Activated naive CD8-positive, alpha-beta T cell treated with anti-CD3 and anti-CD28 coated beads, Interleukin-2, amount 10 ng/mL, durations not matched to agents 7 days and 5 days (primary cell): ENCODE results near the gene MASP2. TPM values are rescaled to one million over a fixed set of nuclear protein-coding genes. Genes with fewer than 3 reads are reported as not detected.
"Not testable (repeated sequence)": the region's sequence is repeated elsewhere in the genome, so short reads cannot be mapped to it uniquely, and the experiment has no call there.

Experiments used
- ATAC-seq: fragments of 150-1000 bp; cut with Tn5 transposase; one replicate; pipeline ENCODE4 v1.10.0; 2021; ENCODE audit warnings: low read depth, moderate library complexity
- POLR2A ChIA-PET: fragments of 350-600 bp; sonication (Branson Sonifier 250); formaldehyde crosslinking; loops from one replicate; lab custom pipeline; 2021; ENCODE audit warnings: antibody characterized with exemption; lab: Charles Lee
- DNase-seq: peaks from one replicate; pipeline ENCODE4 v3.0.0; 2021
- H3K27ac Mint-ChIP-seq: one replicate; pipeline ENCODE4 v1.8.0; 2022; ENCODE audit warnings: mild to moderate bottlenecking, mixed read lengths
- H3K27me3 Mint-ChIP-seq: one replicate; pipeline ENCODE4 v1.8.0; 2022; ENCODE audit warnings: mild to moderate bottlenecking, moderate library complexity, mixed read lengths
- H3K36me3 Mint-ChIP-seq: one replicate; pipeline ENCODE4 v1.8.0; 2021; ENCODE audit warnings: mild to moderate bottlenecking, mixed read lengths
- H3K4me1 Mint-ChIP-seq: one replicate; pipeline ENCODE4 v1.8.0; 2021; ENCODE audit warnings: mixed read lengths
- H3K4me3 Mint-ChIP-seq: one replicate; pipeline ENCODE4 v1.8.0; 2022; ENCODE audit warnings: mild to moderate bottlenecking, moderate library complexity, mixed read lengths
- H3K9me3 Mint-ChIP-seq: one replicate; pipeline ENCODE4 v1.8.0; 2021; ENCODE audit warnings: mixed read lengths
- total RNA-seq, 2 experiments: library from RNA; stranded (reverse); gene quantifications; one replicate each; pipeline ENCODE4 v1.2.3, GENCODE V29; 2021

The MASP2 gene
- total RNA-seq, 2 experiments from 2014 or later, result not detected

DNA sequence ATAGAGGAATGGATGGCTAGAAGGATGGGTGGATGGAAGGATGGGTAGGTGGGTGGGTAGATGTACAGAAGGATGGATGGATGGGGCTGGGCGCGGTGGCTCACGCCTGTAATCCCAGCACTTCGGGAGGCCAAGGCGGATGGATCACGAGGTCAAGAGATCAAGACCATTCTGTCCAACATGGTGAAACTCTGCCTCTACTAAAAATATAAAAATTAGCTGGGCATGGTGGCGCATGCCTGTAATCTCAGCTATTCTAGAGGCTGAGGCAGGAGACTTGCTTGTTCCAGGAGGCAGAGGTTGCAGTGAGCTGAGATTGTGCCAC lies 7.0 kb downstream of the MASP2 start:
- H3K27me3 Mint-ChIP-seq, H3K27ac Mint-ChIP-seq, ATAC-seq, H3K4me1 Mint-ChIP-seq, H3K9me3 Mint-ChIP-seq, H3K4me3 Mint-ChIP-seq, DNase-seq, H3K36me3 Mint-ChIP-seq: not testable (repeated sequence)
- POLR2A ChIA-PET, result interaction anchor here (0.7 kb wide), 1 partner anchor 13 kb away, joined by 5 read pairs; no protein-coding TSS in a partner anchor

DNA sequence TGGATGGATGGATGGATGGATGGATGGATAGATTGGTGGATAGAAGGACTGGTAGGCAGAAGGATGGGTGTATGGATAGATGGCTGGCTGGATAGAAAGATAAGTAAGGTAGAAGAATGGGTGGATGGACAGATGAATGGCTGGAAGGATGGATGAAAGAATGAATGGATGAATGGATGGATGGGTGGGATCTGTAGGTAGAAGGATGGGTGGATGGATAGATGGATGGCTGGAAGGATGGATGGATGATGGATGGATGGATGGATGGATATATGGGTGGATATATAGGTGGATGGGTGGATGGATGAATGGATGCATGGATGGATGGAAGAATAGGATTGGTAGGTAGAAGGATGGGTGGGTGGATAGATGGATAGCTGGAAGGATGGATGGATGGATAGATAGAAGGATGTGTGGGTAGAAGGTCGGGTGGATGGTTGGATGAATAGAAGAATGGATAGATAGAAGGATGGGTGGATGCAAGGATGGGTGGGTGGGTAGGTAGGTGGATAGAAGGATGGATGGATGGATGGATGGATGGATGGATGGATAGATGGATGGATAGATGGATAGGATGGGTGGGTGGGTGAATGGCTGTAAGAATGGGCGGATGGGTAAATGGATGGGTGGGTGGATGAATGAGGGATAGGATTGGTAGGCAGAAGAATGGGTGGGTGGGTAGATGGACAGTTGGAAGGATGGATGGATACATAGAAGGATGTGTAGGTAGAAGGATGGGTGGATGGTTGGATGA lies 7.5 kb downstream of the MASP2 start:
- Mint-ChIP-seq H3K27ac (no peak overlapping the region), H3K4me1 (peaks cover 8% of the 10 kb centered on the region), H3K36me3 (no peaks in the 10 kb centered on the region), H3K9me3 (no peaks in the 10 kb centered on the region), H3K4me3 (no peak overlapping the region), H3K27me3 (no peaks in the 10 kb centered on the region)
- ATAC-seq (no peak), DNase-seq (no peak)
- POLR2A ChIA-PET, result interaction anchor here (0.7 kb wide), 1 partner anchor 12 kb away, joined by 5 read pairs; no protein-coding TSS in a partner anchor

DNA sequence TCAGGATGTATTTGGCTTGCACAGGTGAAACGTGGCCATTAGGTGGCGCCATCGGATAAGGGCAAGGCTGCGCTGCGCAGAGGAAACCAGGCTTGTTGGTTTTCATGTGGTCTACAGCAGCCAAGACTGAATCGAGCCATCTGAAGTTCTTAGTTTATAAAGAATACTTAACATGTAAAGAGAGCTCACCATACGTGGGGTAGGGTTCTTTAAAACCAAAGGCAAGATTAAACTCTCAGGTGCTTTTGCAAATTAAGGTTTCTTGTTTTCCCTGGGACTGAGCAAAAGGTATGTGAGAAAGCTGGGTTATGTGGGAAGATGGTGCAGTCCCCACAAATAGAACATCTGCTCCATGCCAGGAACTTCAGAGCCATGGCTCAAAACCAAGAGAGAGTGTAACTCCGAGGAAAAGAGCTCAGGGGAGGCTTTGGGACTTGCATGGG lies 9.3 kb downstream of the MASP2 start:
- DNase-seq, result peak; percentile 86
- no peaks in the 10 kb centered on the region for H3K9me3 Mint-ChIP-seq
- ATAC-seq, result peak; percentile 97
- H3K27ac Mint-ChIP-seq, result no peak overlapping the region
- POLR2A ChIA-PET, result interaction anchor here (0.7 to 2.5 kb wide), 8 partner anchors 24 to 682 kb away, joined by 3 to 11 read pairs (median 4); partner anchors contain the start of genes EXOSC10 and TARDBP
- peak overlapping the region; percentile 31 for H3K4me3 Mint-ChIP-seq
- no peaks in the 10 kb centered on the region for H3K27me3 Mint-ChIP-seq
- H3K36me3 Mint-ChIP-seq, result no peaks in the 10 kb centered on the region
- peaks cover 8% of the 10 kb centered on the region for H3K4me1 Mint-ChIP-seq

DNA sequence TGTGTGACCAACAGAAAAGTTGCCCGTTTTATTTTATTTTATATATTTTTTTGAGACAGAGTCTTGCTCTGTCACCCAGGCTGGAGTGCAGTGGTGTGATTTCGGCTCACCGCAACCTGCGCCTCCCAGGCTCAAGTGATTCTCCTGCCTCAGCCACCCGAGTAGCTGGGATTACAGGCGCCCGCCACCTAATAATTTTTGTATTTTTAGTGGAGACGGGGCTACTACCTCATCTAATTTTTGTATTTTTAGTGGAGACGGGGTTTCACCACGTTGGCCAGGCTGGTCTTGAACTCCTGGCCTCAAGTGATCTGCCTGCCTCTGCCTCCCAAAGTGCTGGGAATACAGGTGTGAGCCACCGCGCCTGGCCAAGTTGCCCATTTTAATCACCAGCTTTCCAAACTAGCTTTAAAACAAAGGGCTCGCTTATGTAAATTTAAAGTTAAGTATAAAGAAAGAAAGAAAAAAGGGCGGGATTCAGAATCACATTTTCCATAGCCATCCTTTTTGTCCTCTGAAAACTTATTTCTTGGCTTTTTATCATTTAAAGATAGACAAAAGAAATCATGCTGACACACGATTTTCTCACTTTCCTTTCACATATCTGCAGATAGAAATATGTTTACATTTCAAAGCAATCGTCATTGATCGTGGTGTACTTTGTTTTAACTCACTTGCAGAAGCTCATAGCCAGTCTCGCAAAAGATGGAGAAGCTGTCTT lies 9.9 kb downstream of the MASP2 start:
- H3K27me3 Mint-ChIP-seq, result not testable (repeated sequence)

DNA sequence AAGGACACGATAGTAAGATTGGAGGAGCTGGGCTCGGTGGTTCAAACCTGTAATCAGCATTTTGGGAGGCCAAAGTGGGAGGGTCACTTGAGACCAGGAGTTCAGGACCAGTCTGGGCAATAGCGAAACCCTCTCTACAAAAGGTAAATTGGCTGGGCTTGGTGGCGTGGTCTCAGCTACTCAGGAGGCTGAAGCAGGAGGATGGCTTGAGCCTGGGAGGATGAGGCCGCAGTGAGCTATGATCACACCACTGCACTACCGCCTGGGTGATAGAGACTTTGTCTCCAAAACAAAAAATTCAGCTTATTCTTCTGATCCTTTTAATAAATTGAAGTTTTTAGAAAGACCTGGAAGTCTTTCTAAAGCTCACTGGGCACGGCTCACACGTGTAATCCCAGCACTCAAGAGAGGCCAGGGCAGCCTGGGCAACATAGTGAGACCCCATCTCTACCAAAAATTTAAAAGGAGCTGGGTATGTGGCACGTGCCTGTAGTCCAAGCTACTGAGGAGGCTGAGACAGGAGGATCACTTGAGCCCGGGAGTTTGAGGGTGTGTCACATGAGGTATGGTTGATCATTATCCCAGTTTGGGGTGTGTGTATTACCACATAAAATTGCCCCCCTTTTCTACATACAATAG lies 15.3 kb downstream of the MASP2 start:
- H3K27me3 Mint-ChIP-seq, result no peaks in the 10 kb centered on the region
- no peak overlapping the region for H3K27ac Mint-ChIP-seq
- H3K4me1 Mint-ChIP-seq, result no peaks in the 10 kb centered on the region
- H3K9me3 Mint-ChIP-seq, result no peaks in the 10 kb centered on the region
- POLR2A ChIA-PET, result interaction anchor here (0.9 kb wide), 1 partner anchor 230 kb away, joined by 5 read pairs; no protein-coding TSS in a partner anchor
- peaks cover 6% of the 10 kb centered on the region for H3K36me3 Mint-ChIP-seq
- DNase-seq (no peak), ATAC-seq (no peak)
- no peak overlapping the region for H3K4me3 Mint-ChIP-seq

More for the DNA sequence above, 9.9 kb downstream of the MASP2 start:
- H3K4me3 Mint-ChIP-seq, H3K27ac Mint-ChIP-seq, H3K36me3 Mint-ChIP-seq, DNase-seq, H3K4me1 Mint-ChIP-seq, ATAC-seq, H3K9me3 Mint-ChIP-seq: not testable (repeated sequence)
- POLR2A ChIA-PET, result interaction anchor here (0.6 to 2.5 kb wide), 9 partner anchors 24 to 682 kb away, joined by 3 to 11 read pairs (median 3); partner anchors contain the start of genes EXOSC10 and TARDBP

DNA sequence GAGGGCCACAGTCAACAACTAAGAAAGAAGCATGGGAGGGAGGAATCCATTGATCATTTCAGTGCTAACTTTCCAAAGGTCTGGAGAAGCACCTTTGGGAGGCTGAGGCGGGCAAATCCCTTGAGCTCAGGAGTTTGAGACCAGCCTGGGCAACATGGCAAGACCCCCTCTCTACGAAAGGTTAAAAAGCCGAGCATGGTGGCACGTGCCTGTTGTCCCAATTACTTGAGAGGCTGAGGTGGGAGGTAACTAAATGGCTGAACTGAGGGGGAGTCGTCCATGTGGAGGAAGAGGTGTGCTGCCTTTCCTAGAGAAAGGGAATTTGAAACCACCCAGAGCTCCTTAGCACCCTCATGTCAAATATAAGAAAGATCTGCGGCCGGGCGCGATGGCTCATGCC lies 16.2 kb downstream of the MASP2 start:
- H3K36me3 Mint-ChIP-seq, result peaks cover 10% of the 10 kb centered on the region
- H3K4me1 Mint-ChIP-seq, result no peaks in the 10 kb centered on the region
- POLR2A ChIA-PET, result interaction anchor here (0.7 kb wide), 1 partner anchor 619 kb away, joined by 3 read pairs; no protein-coding TSS in a partner anchor
- no peaks in the 10 kb centered on the region for H3K9me3 Mint-ChIP-seq
- no peak overlapping the region for H3K27ac Mint-ChIP-seq
- no peaks in the 10 kb centered on the region for H3K27me3 Mint-ChIP-seq
- H3K4me3 Mint-ChIP-seq, result no peak overlapping the region
- peak; percentile 17 for DNase-seq
- no peak for ATAC-seq

DNA sequence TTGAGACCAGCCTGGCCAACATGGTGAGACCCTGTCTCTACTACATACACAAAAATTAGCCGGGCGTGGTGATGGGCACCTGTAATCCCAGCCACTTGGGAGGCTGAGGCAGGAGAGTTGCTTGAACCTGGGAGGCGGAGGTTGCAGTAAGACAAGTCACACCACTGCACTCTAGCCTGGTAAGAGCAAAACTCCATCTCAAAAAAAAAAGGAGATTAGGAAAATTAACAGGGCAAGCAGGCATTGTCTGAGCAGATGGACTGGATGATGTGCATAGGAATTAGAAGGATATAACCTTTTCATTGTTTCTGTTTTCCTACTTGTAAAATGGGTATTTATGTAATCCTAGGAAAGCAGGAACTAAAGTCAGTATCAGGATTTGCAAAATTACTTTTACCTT lies 19.0 kb downstream of the MASP2 start:
- Mint-ChIP-seq H3K36me3 (peaks cover 25% of the 10 kb centered on the region), H3K27me3 (no peaks in the 10 kb centered on the region), H3K9me3 (no peaks in the 10 kb centered on the region), H3K4me3 (no peak overlapping the region), H3K4me1 (peaks cover 5% of the 10 kb centered on the region), H3K27ac (no peak overlapping the region)
- no peak for ATAC-seq
- POLR2A ChIA-PET, result no interaction called here
- DNase-seq, result no peak

DNA sequence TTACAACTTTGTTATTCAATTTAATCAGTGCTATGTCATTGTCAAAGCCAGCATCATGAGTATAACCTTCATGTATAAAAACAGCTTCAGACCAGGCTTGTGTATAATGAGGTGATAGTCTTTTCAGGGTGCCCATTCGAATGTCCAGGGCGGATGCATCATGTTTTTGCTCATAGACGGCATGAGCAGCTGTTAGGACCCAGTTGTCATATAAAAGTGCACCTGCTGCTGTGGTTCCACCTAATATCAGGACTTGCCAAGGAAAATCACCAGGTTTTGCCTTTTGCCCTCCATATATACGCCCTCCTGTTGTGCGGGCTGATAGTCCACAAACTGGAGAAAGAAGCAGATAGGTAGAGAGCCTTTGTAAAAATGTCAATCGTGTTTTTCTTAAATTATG lies 19.7 kb downstream of the MASP2 start:
- Mint-ChIP-seq H3K36me3 (peaks cover 28% of the 10 kb centered on the region), H3K27ac (no peak overlapping the region), H3K4me3 (no peak overlapping the region), H3K9me3 (no peaks in the 10 kb centered on the region), H3K4me1 (peaks cover 5% of the 10 kb centered on the region), H3K27me3 (no peaks in the 10 kb centered on the region)
- DNase-seq, result no peak
- no peak for ATAC-seq
- POLR2A ChIA-PET, result interaction anchor here (0.6 kb wide), 1 partner anchor 13 kb away, joined by 5 read pairs; no protein-coding TSS in a partner anchor

DNA sequence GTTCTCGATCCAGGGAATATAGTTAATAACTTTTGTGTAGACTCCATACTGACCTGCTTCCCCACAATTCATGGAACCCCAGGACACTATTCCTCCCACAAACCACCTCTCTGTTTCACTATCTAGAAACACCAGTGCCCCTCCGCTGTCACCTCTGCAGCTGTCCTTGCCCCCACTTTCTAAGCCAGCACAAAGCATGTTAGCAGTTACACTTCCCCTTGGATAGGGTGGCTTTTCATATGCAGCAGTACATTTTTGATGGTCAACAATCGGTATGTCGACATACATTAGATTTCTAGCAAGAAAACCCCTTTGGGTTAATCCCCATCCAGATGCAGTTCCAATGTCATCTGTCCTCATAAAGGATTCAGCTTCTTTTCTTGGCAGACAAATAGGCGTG lies 20.1 kb downstream of the MASP2 start:
- POLR2A ChIA-PET, result interaction anchor here (0.6 kb wide), 1 partner anchor 13 kb away, joined by 5 read pairs; no protein-coding TSS in a partner anchor
- peaks cover 5% of the 10 kb centered on the region for H3K4me1 Mint-ChIP-seq
- ATAC-seq (no peak), DNase-seq (no peak)
- peaks cover 31% of the 10 kb centered on the region for H3K36me3 Mint-ChIP-seq
- no peak overlapping the region for H3K4me3 Mint-ChIP-seq
- H3K27me3 Mint-ChIP-seq, result no peaks in the 10 kb centered on the region
- no peaks in the 10 kb centered on the region for H3K9me3 Mint-ChIP-seq
- no peak overlapping the region for H3K27ac Mint-ChIP-seq

DNA sequence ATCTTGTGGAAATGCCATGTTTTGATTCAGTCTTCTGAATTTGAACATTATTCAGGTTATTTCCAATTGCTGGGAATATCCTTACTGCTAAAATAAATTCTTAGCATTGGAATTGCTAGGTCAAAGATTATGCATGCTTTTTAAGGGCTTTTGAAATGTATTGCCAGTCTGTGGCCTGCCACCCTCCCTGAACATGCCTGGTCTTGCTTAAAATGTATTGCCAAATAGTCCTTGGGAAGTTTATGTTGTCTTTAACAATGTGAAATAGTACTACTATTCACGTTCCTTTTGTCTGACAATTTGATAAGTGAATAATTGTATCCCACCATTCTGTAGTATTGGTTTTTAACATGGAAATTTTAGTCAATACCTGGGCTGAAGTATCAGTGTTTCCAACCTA lies 21.0 kb downstream of the MASP2 start:
- ATAC-seq, result no peak
- POLR2A ChIA-PET, result no interaction called here
- Mint-ChIP-seq H3K4me1 (peaks cover 5% of the 10 kb centered on the region), H3K36me3 (peaks cover 32% of the 10 kb centered on the region), H3K27ac (no peak overlapping the region), H3K27me3 (no peaks in the 10 kb centered on the region), H3K4me3 (no peak overlapping the region), H3K9me3 (no peaks in the 10 kb centered on the region)
- no peak for DNase-seq

DNA sequence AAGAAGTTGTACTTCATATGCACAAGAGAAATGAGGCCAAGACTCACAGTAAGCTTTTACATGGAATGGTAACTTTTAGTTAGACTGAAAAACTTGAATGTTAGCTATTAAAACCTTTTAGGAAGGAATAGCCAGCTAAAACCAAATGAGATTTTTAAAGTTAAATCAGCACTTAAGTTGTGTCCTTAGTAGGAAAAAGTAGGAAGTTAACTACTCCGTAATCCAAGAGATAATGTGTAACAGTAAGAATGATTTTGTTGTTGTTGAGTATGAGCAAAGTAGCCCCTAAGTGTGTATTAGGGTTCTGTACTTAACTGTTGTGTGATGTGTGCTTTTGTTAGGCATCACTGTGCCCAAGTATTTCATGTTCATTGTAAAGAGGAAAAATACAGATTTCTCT lies 21.4 kb downstream of the MASP2 start:
- Mint-ChIP-seq H3K4me3 (no peak overlapping the region), H3K4me1 (peaks cover 5% of the 10 kb centered on the region), H3K27ac (no peak overlapping the region), H3K36me3 (peaks cover 32% of the 10 kb centered on the region), H3K9me3 (no peaks in the 10 kb centered on the region), H3K27me3 (no peaks in the 10 kb centered on the region)
- POLR2A ChIA-PET, result no interaction called here
- no peak for DNase-seq
- ATAC-seq, result no peak

DNA sequence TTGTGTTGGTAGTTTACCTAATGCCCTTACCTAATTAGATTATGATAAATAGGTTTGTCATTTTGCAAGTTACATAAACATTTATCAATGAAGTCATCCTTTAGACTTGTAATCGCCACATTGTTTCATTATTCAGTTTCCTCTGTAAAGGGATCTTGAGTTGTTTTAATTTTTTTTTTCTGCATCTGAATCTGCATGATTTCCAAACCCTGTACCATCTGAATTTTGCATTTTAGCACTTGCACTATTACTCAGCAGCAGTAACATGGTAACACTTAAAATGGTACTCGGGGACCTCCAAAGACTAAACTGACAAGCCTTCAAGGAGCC lies 22.2 kb downstream of the MASP2 start:
- Mint-ChIP-seq H3K9me3 (no peaks in the 10 kb centered on the region), H3K4me1 (peaks cover 5% of the 10 kb centered on the region), H3K4me3 (no peak overlapping the region), H3K36me3 (peaks cover 36% of the 10 kb centered on the region), H3K27me3 (no peaks in the 10 kb centered on the region), H3K27ac (no peak overlapping the region)
- POLR2A ChIA-PET, result interaction anchor here (0.6 kb wide), 1 partner anchor 72 kb away, joined by 3 read pairs; no protein-coding TSS in a partner anchor
- no peak for DNase-seq
- ATAC-seq, result no peak
